ENCODE results near the gene ADARB1. TPM values are rescaled to one million over a fixed set of nuclear protein-coding genes. Genes with fewer than 3 reads are reported as not detected.

ADARB1 gene
- total RNA-seq, 1 donor from 2014 or later: 21.8 TPM

DNA sequence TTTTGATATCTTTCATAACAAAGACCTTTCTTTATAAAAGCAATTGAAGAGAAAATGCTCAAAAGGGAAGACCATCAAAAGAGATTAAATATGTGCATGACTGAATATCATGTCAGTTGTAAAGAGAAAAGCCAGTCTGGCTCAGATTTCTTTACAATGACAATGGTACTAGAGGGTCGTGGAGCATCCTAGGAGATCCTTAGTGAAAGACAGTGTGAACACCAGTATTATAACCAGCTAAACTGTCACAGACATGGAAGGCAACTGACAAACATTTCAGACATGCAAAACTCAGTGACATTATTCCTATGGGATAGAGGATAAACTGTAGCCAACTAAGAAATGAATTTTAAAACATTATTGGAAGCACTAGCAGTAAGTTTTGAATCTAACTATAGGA is 27.1 kb upstream of the ADARB1 start:
- Mint-ChIP-seq H3K27me3 (peaks cover 27% of the 10 kb centered on the region), H3K4me1 (no peaks in the 10 kb centered on the region), H3K27ac (no peak overlapping the region), H3K4me3 (no peak overlapping the region), H3K9me3 (no peaks in the 10 kb centered on the region), H3K36me3 (ENCODE audit: low read depth) (no peaks in the 10 kb centered on the region)
- intact Hi-C loops (cut with micrococcal nuclease): no loop called here
- no peak for DNase-seq

DNA sequence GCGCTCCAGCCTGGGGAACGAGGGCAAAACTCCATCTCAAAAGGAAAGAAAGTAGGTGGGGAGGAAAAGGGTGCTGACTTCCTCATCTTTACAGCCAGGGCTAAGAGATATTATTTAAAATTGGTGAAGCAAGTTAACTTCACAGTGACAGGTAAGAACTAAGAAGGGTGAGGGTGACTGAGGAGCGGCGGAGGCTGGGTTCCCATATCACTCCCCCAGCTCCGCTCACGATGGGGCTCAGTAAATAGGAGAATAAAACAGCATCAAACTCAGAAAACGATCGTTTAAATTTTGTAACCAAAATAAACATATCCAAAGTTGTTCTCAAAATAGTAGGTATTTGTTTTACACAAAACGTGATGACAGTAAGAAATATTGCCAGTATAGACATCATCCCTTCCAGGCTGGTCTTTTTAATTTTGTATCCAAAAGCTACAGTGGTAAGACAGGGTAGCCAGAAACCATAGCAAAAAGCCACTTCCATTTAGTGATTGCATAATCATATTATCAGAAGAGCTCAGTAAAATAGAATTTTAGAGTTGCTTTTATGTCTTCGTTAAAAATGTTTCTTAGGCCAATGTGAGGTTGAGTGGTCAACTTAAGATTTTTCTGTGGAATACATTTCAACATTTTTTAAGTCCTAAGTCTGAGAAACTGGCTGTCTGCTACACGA is 26.2 kb upstream of the ADARB1 start:
- H3K27ac Mint-ChIP-seq: no peak overlapping the region
- no peaks in the 10 kb centered on the region for H3K36me3 Mint-ChIP-seq (ENCODE audit: low read depth)
- H3K9me3 Mint-ChIP-seq: no peaks in the 10 kb centered on the region
- DNase-seq: no peak
- no peaks in the 10 kb centered on the region for H3K4me1 Mint-ChIP-seq
- peaks cover 27% of the 10 kb centered on the region for H3K27me3 Mint-ChIP-seq
- H3K4me3 Mint-ChIP-seq: no peak overlapping the region
- intact Hi-C loops (cut with micrococcal nuclease): no loop called here

GRCh38 chr21:45048968-45049367 is 25.4 kb upstream of the ADARB1 start:
- H3K9me3 Mint-ChIP-seq: no peaks in the 10 kb centered on the region
- H3K4me1 Mint-ChIP-seq: no peaks in the 10 kb centered on the region
- no peak for DNase-seq
- no peak overlapping the region for H3K27ac Mint-ChIP-seq
- H3K4me3 Mint-ChIP-seq: no peak overlapping the region
- H3K36me3 Mint-ChIP-seq (ENCODE audit: low read depth): no peaks in the 10 kb centered on the region
- peaks cover 27% of the 10 kb centered on the region for H3K27me3 Mint-ChIP-seq
- intact Hi-C loops (cut with micrococcal nuclease): no loop called here

GRCh38 chr21:45049714-45050344 is 24.6 kb upstream of the ADARB1 start:
- no peaks in the 10 kb centered on the region for H3K36me3 Mint-ChIP-seq (ENCODE audit: low read depth)
- no peaks in the 10 kb centered on the region for H3K9me3 Mint-ChIP-seq
- no peak overlapping the region for H3K27ac Mint-ChIP-seq
- H3K27me3 Mint-ChIP-seq: peaks cover 21% of the 10 kb centered on the region
- H3K4me3 Mint-ChIP-seq: no peak overlapping the region
- intact Hi-C loops (cut with micrococcal nuclease): no loop called here
- H3K4me1 Mint-ChIP-seq: no peaks in the 10 kb centered on the region
- DNase-seq: no peak

GRCh38 chr21:45050345-45050796 is 24.0 kb upstream of the ADARB1 start:
- peaks cover 21% of the 10 kb centered on the region for H3K27me3 Mint-ChIP-seq
- no peaks in the 10 kb centered on the region for H3K4me1 Mint-ChIP-seq
- intact Hi-C loops (cut with micrococcal nuclease): no loop called here
- H3K9me3 Mint-ChIP-seq: no peaks in the 10 kb centered on the region
- no peak for DNase-seq
- H3K36me3 Mint-ChIP-seq (ENCODE audit: low read depth): no peaks in the 10 kb centered on the region
- H3K27ac Mint-ChIP-seq: no peak overlapping the region
- no peak overlapping the region for H3K4me3 Mint-ChIP-seq

GRCh38 chr21:45050797-45051489 is 23.4 kb upstream of the ADARB1 start:
- intact Hi-C loops (cut with micrococcal nuclease): no loop called here
- no peaks in the 10 kb centered on the region for H3K4me1 Mint-ChIP-seq
- no peak overlapping the region for H3K4me3 Mint-ChIP-seq
- no peaks in the 10 kb centered on the region for H3K9me3 Mint-ChIP-seq
- DNase-seq: no peak
- H3K36me3 Mint-ChIP-seq (ENCODE audit: low read depth): no peaks in the 10 kb centered on the region
- no peak overlapping the region for H3K27ac Mint-ChIP-seq
- H3K27me3 Mint-ChIP-seq: peaks cover 20% of the 10 kb centered on the region

DNA sequence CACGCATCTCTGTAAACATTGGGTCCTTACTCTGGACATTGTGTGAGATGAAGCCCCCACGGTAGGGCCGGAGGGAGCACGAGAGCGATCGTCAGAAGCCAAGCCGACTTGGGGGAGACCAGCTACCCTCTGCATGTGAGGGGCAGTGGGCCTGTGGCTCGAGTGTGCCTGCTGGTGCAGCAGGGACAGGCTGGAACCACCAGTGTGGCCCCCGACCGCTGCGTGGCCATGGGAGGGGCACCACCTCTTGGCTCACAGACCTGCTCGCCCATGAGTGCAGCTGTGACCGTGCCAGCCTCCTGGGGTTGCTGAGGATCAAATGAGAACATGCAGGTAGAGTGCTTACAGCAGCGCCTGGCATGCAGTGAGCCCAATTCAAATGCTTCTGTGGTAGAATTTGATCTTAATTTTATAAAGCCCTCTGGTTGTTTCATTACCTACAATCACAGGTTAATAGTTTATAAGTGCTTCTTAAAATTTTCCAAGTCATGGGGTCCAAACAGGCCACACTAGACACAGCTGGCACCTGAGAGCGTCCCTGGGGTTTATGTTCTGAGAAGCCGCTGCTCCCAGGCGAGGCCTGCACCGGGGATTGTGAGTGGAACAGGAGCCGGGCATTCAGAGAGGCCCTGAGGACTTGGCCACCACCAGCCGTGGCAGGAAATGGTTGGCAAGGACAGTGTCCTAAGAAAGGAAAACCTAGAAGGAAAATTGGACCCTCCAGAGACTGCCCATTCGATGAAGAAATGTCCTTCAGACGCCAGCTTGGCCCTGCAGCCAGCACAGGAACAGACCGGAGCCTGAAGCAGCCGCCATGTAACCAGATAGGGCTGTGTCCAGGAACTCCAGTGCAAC is 22.6 kb upstream of the ADARB1 start:
- H3K9me3 Mint-ChIP-seq: no peaks in the 10 kb centered on the region
- H3K4me1 Mint-ChIP-seq: no peaks in the 10 kb centered on the region

DNA sequence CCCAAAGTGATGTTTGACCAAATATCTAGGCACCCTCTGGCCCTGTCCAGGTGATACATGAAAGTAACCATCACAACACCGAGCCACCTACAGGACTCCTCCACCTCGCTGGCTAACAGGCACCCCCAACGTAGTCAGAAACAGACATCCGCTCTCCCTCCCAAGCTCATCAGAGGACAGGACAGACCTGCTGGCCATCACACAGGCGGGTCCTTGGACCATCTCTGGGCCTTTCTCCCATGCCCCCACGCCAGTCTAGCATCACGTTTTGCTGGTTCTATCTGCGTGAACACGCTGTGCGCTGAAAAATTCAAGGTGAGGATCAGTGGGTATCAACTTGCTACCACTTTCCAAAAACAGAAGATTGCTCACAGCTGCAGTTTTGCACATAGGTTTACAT is 21.4 kb upstream of the ADARB1 start:
- intact Hi-C loops (cut with micrococcal nuclease): no loop called here
- H3K9me3 Mint-ChIP-seq: no peaks in the 10 kb centered on the region
- peaks cover 21% of the 10 kb centered on the region for H3K27me3 Mint-ChIP-seq
- H3K4me1 Mint-ChIP-seq: no peaks in the 10 kb centered on the region
- no peak overlapping the region for H3K27ac Mint-ChIP-seq
- H3K4me3 Mint-ChIP-seq: no peak overlapping the region
- H3K36me3 Mint-ChIP-seq (ENCODE audit: low read depth): no peaks in the 10 kb centered on the region
- DNase-seq: no peak

More for the DNA sequence above, 22.6 kb upstream of the ADARB1 start:
- intact Hi-C loops (cut with micrococcal nuclease): no loop called here
- Mint-ChIP-seq H3K27me3 (peaks cover 23% of the 10 kb centered on the region), H3K4me3 (no peak overlapping the region), H3K27ac (no peak overlapping the region), H3K36me3 (ENCODE audit: low read depth) (no peaks in the 10 kb centered on the region)
- no peak for DNase-seq

DNA sequence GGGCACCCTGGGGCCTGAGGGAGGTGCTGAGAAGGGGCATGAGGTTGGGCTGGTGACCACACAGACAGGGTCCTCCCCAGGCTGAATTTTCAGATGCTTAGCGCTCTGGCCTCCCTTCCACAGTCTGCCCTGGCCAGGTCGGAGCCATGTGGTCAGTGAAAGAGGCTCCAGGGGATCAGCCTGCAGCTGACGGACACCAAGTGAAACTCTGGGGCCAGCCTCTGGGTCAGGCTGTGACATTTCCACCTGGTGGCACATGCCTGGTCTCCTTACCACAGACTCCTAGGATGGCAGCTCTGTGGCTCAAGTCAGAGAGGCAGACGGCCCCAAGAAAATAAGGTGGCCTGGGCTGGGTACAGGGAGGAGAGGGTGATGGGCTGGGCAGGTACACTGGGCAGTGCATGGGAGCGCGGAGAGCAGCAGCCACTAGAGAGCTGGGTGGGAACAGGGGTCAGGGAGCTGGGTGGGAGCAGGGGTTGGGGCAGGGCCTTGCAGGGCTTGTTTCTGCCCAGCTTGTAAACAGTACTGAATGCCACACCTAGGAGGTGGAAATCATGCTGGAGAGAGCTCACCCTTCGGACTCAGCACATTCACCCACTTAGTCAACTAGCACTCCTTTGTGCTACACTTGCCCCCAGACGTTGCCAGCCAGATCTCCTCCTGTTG is 20.7 kb upstream of the ADARB1 start:
- H3K9me3 Mint-ChIP-seq: no peaks in the 10 kb centered on the region
- H3K4me1 Mint-ChIP-seq: no peaks in the 10 kb centered on the region
- H3K27me3 Mint-ChIP-seq: peaks cover 19% of the 10 kb centered on the region
- DNase-seq: no peak
- no peak overlapping the region for H3K27ac Mint-ChIP-seq
- intact Hi-C loops (cut with micrococcal nuclease): no loop called here
- no peak overlapping the region for H3K4me3 Mint-ChIP-seq
- no peaks in the 10 kb centered on the region for H3K36me3 Mint-ChIP-seq (ENCODE audit: low read depth)

- Mint-ChIP-seq H3K36me3 (ENCODE audit: low read depth) (no peaks in the 10 kb centered on the region), H3K27me3 (peaks cover 15% of the 10 kb centered on the region), H3K27ac (no peak overlapping the region), H3K9me3 (no peaks in the 10 kb centered on the region), H3K4me3 (no peak overlapping the region), H3K4me1 (no peaks in the 10 kb centered on the region)
- no peak for DNase-seq
- intact Hi-C loops (cut with micrococcal nuclease): no loop called here
Measured at GRCh38 chr21:45054227-45054926, 20.0 kb upstream of the ADARB1 start.

DNA sequence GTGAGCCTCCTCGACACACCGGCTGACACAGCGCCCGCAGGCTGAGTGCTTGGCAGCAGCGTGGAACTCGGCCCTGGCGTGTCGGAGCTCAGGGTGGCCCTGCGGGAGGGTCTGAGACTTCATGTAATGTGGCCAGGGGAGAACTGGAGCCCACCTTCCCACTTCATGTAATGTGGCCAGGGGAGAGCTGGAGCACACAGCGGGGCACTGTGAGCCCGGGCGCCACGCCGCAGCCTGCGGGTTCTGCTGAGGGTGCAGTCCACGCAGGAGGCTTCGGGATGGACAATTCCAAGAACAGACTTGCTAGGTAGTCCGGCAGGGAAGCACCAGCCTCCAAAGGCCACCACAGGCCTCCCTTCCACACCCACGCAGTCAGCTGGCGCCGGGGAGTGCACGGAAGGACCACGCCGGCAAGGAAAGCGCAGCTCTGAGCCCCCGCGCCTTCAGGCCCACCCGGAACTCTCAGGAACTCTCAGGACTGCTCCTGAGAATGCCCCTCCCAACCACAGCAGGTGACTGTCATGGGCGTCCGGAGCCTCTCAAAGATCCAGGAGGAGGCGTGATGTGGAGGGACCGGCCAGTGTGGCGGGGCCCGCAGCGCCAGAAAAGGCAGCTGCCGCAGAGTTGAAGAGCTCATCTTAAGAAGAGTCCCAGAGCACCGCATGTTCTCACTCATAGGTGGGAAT is 19.3 kb upstream of the ADARB1 start:
- no peaks in the 10 kb centered on the region for H3K9me3 Mint-ChIP-seq
- DNase-seq: no peak
- no peak overlapping the region for H3K27ac Mint-ChIP-seq
- no peak overlapping the region for H3K4me3 Mint-ChIP-seq
- intact Hi-C loops (cut with micrococcal nuclease): no loop called here
- no peaks in the 10 kb centered on the region for H3K36me3 Mint-ChIP-seq (ENCODE audit: low read depth)
- peaks cover 15% of the 10 kb centered on the region for H3K27me3 Mint-ChIP-seq
- no peaks in the 10 kb centered on the region for H3K4me1 Mint-ChIP-seq

DNA sequence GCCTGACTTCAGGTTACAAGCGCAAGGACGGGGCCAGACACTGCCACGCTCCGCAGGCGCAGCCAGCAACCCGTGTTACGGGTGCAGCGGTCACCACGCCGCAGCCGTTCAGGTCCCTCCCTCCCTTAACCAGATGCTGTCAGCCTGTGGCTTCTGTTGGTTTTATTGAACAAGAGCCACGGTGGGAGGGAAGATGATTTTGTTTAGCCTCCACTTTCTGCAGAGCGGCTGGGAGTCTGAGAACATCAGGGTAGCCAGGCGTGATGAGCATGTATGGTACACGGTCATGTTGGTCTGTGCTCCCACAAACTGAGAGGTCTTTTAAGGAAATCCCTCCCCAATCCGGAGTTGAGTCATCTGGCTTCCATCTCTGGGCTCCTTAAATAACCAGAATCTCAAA is 18.5 kb upstream of the ADARB1 start:
- no peaks in the 10 kb centered on the region for H3K36me3 Mint-ChIP-seq (ENCODE audit: low read depth)
- no peak overlapping the region for H3K27ac Mint-ChIP-seq
- peaks cover 19% of the 10 kb centered on the region for H3K27me3 Mint-ChIP-seq
- no peak for DNase-seq
- no peaks in the 10 kb centered on the region for H3K4me1 Mint-ChIP-seq
- H3K9me3 Mint-ChIP-seq: no peaks in the 10 kb centered on the region
- H3K4me3 Mint-ChIP-seq: no peak overlapping the region
- intact Hi-C loops (cut with micrococcal nuclease): no loop called here

Measured in activated CD4-positive, alpha-beta T cell treated with anti-CD3 and anti-CD28 coated beads, Interleukin-2, amount 10 ng/mL, durations not matched to agents 24 days and 14 days (primary cell).